HepG2 (cell line): ENCODE data around the gene PDZD7. TPM values are rescaled to one million over a fixed set of nuclear protein-coding genes. Genes with fewer than 3 reads are reported as not detected.

ENCODE experiments used
- KAT7 ChIP-seq: IDR thresholded peaks from 2 replicates; pipeline ENCODE4 v1.6.1; 2018; ENCODE audit warnings: borderline replicate concordance, missing compliant biosample characterization
- KDM1A ChIP-seq: IDR thresholded peaks from 2 replicates; pipeline ENCODE4 v1.6.1; 2016; ENCODE audit warnings: missing compliant biosample characterization
- NFE2L1 ChIP-seq: sonication (generic); formaldehyde crosslinking; IDR thresholded peaks from 2 replicates; pipeline ENCODE4 v1.4.0; 2020; ENCODE audit warnings: missing genetic modification reagents, mild to moderate bottlenecking, borderline replicate concordance
- NR0B2 ChIP-seq: sonication (generic); formaldehyde crosslinking; IDR thresholded peaks from 2 replicates; pipeline ENCODE4 v1.4.0; 2020; ENCODE audit warnings: mild to moderate bottlenecking, missing genetic modification reagents
- PAXIP1 ChIP-seq: sonication (generic); formaldehyde crosslinking; conservative IDR thresholded peaks from 2 replicates; pipeline ENCODE4 v1.4.0; 2020; ENCODE audit warnings: mild to moderate bottlenecking, missing genetic modification reagents, moderate library complexity
- STAG1 ChIP-seq: sonication (generic); formaldehyde crosslinking; IDR thresholded peaks from 2 replicates; pipeline ENCODE4 v1.4.0; 2020; ENCODE audit warnings: missing genetic modification reagents
- TAF1 ChIP-seq: sonication (generic); formaldehyde crosslinking; IDR thresholded peaks from 2 replicates; pipeline ENCODE4 v1.4.0; 2020; ENCODE audit warnings: missing genetic modification reagents
- TRIM24 ChIP-seq: sonication (generic); formaldehyde crosslinking; IDR thresholded peaks from 2 replicates; pipeline ENCODE4 v1.8.0; 2022; ENCODE audit warnings: mild to moderate bottlenecking, missing genetic modification reagents
- U2AF1 ChIP-seq: fragments of 200-400 bp; formaldehyde crosslinking; optimal IDR thresholded peaks from 2 replicates; pipeline ENCODE3; 2017; ENCODE audit warnings: mild to moderate bottlenecking, low read depth, low read length
- ZBTB21 ChIP-seq: sonication (generic); formaldehyde crosslinking; IDR thresholded peaks from 2 replicates; pipeline ENCODE4 v1.4.0; 2020; ENCODE audit warnings: missing genetic modification reagents
- ZFP36L1 ChIP-seq: sonication (generic); formaldehyde crosslinking; IDR thresholded peaks from 2 replicates; pipeline ENCODE4 v1.8.0; 2022; ENCODE audit warnings: mild to moderate bottlenecking, missing genetic modification reagents, moderate library complexity
- ZKSCAN8 ChIP-seq: IDR thresholded peaks from 2 replicates; pipeline ENCODE4 v1.6.1; 2016; ENCODE audit warnings: borderline replicate concordance, missing genetic modification reagents, missing compliant biosample characterization
- ZMYM4 ChIP-seq: sonication (generic); formaldehyde crosslinking; IDR thresholded peaks from 2 replicates; pipeline ENCODE4 v1.8.1; 2023; ENCODE audit warnings: mild to moderate bottlenecking, missing genetic modification reagents
- ZNF367 ChIP-seq: sonication (generic); formaldehyde crosslinking; IDR thresholded peaks from 2 replicates; pipeline ENCODE4 v1.4.0; 2020; ENCODE audit warnings: missing genetic modification reagents, borderline replicate concordance
- ZNF558 ChIP-seq: sonication (generic); formaldehyde crosslinking; IDR thresholded peaks from 2 replicates; pipeline ENCODE4 v1.9.0; 2022; ENCODE audit warnings: mild to moderate bottlenecking, missing genetic modification reagents, borderline replicate concordance
- ZNF691 ChIP-seq: sonication (generic); formaldehyde crosslinking; IDR thresholded peaks from 2 replicates; pipeline ENCODE4 v1.4.0; 2020; ENCODE audit warnings: missing genetic modification reagents, low read depth, mild to moderate bottlenecking, borderline replicate concordance
- ZNF746 ChIP-seq: sonication (generic); formaldehyde crosslinking; IDR thresholded peaks from 2 replicates; pipeline ENCODE4 v1.8.0; 2022; ENCODE audit warnings: mild to moderate bottlenecking, missing genetic modification reagents
- ZNF776 ChIP-seq: sonication (generic); formaldehyde crosslinking; IDR thresholded peaks from 2 replicates; pipeline ENCODE4 v1.4.0; 2020; ENCODE audit warnings: mild to moderate bottlenecking, missing genetic modification reagents
- ZNF780A ChIP-seq: sonication (generic); formaldehyde crosslinking; IDR thresholded peaks from 2 replicates; pipeline ENCODE4 v1.8.0; 2022; ENCODE audit warnings: mild to moderate bottlenecking, missing genetic modification reagents, moderate library complexity
- ZNF781 ChIP-seq: sonication (generic); formaldehyde crosslinking; IDR thresholded peaks from 2 replicates; pipeline ENCODE4 v1.5.1; 2020; ENCODE audit warnings: borderline replicate concordance, mild to moderate bottlenecking, missing genetic modification reagents; ENCODE audit errors: not compliant biosample characterization
- polyA plus RNA-seq, 8 experiments: library from polyadenylated mRNA; depleted of rRNA in 3 of 8; stranded (reverse) in 7 of 8; unstranded in 1 of 8; fragments of >200 nt; fragmentation: Illumina TruSeq in 4 of 8; extraction: Trizol in 4 of 8; gene quantifications; 2 replicates each; pipeline versions ENCODE4 v1.2.1 to v1.2.3, GENCODE V29; 2011 to 2016; ENCODE audit warnings: low read depth in 4 of 8, missing spikeins in 1 of 8, mixed read lengths in 1 of 8; ENCODE audit not compliant: insufficient read depth in 1 of 8
- total RNA-seq, 5 experiments: library from RNA; depleted of rRNA; stranded (reverse); fragments of >200 nt; fragmentation: Illumina TruSeq; extraction: Trizol; gene quantifications; 2 replicates each; pipeline ENCODE4 v1.2.3, GENCODE V29; 2016; ENCODE audit warnings: low read depth in 1 of 5
- TF ChIP-seq, protein P1 (sequence below): sonication (generic); formaldehyde crosslinking; IDR thresholded peaks from 2 replicates; pipeline ENCODE4 v1.5.0; 2020; ENCODE audit warnings: mild to moderate bottlenecking, missing genetic modification reagents
- TF ChIP-seq, protein P2 (sequence below): IDR thresholded peaks from 2 replicates; pipeline ENCODE4 v1.6.1; 2016

The PDZD7 gene
- total and polyA plus RNA-seq, 2 of the 13 experiments (the other 11 are each of a cell fraction or from before 2014, with no cell fraction given), result 0.58 to 0.73 TPM

DNA sequence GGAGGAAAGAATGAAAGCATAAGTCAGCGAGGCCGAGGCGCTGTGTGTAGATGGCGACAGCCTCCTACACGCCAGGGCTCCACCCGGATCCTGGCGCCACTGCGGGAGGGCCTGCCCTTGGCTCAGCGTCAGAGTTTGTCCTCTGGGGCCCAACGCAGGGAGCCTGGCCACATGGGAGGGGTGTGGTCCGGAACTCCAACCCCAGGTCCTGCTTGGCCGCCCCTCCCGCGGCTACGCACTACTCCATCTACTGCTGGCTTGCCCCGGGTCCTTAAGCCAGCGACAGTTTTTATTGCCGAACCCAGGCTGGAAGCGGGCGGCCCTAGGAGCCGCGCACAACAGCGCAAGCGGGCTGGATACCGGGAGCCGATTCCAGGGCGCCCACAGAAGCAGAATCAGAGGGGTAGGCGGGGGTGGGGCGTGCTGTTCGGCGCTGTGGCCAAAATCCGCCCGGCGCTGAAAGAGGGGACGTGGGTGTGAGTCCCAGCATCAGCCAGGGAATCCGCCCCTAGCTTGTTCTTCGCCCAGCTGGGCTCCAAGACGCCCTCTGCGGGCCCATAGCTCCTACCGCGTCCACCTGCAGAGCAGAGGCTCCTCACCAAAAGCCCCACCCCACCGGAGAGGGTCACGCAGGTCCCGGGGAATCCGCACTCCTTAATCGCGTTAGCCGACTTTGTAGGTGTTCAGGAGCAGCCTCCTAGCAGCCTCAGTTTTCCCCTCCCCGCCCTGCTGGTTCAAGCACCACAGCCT, 35.4 kb upstream of the PDZD7 start (continued):
- TF ChIP-seq ZNF558 (CRISPR knock-in tag) (peak; percentile 33; the same call in 1 of the 2 replicates), ZNF781 (CRISPR knock-in tag) (peak; percentile 79), KAT7 (CRISPR knock-in tag) (no peak; the same call in 1 of the 2 replicates), U2AF1 (no peak), ZFP36L1 (peak; percentile 50; the same call in 1 of the 2 replicates), KDM1A (CRISPR knock-in tag) (no peak), ZMYM4 (CRISPR knock-in tag) (no peak; the same call in 1 of the 2 replicates), ZNF780A (CRISPR knock-in tag) (no peak), NR0B2 (CRISPR knock-in tag) (no peak), NFE2L1 (CRISPR knock-in tag) (no peak), TAF1 (CRISPR knock-in tag) (peak; percentile 60), ZNF691 (CRISPR knock-in tag) (peak; percentile 62; the same call in 1 of the 2 replicates), ZBTB21 (0 out of 2 replicates have a peak, but pooled peaks have one; percentile 24), STAG1 (peak; percentile 31; the same call in 1 of the 2 replicates), ZNF776 (no peak; the same call in 1 of the 2 replicates), TRIM24 (CRISPR knock-in tag) (no peak), PAXIP1 (CRISPR knock-in tag) (peak; percentile 88), ZNF367 (CRISPR knock-in tag) (no peak), ZNF746 (CRISPR knock-in tag) (peak; percentile 67; the same call in 1 of the 2 replicates), ZKSCAN8 (CRISPR knock-in tag) (no peak)
- TF ChIP-seq, protein P1, sequence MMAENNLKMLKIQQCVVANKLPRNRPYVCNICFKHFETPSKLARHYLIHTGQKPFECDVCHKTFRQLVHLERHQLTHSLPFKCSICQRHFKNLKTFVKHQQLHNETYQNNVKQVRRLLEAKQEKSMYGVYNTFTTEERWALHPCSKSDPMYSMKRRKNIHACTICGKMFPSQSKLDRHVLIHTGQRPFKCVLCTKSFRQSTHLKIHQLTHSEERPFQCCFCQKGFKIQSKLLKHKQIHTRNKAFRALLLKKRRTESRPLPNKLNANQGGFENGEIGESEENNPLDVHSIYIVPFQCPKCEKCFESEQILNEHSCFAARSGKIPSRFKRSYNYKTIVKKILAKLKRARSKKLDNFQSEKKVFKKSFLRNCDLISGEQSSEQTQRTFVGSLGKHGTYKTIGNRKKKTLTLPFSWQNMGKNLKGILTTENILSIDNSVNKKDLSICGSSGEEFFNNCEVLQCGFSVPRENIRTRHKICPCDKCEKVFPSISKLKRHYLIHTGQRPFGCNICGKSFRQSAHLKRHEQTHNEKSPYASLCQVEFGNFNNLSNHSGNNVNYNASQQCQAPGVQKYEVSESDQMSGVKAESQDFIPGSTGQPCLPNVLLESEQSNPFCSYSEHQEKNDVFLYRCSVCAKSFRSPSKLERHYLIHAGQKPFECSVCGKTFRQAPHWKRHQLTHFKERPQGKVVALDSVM, result peak; percentile 26; the same call in 1 of the 2 replicates
- TF ChIP-seq, protein P2, sequence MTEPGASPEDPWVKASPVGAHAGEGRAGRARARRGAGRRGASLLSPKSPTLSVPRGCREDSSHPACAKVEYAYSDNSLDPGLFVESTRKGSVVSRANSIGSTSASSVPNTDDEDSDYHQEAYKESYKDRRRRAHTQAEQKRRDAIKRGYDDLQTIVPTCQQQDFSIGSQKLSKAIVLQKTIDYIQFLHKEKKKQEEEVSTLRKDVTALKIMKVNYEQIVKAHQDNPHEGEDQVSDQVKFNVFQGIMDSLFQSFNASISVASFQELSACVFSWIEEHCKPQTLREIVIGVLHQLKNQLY, result peak; percentile 88
